GM18505 (cell line): Measurements from ENCODE around the gene PTPRE.

Experiments used
- ATAC-seq: cut with Tn5 transposase; IDR thresholded peaks from one replicate; pipeline ENCODE4 v1.9.1; 2021; ENCODE audit not compliant: unreplicated experiment
- POLR2A ChIP-seq: IDR thresholded peaks from 4 replicates; pipeline ENCODE4 v1.6.1; 2011; ENCODE audit warnings: borderline replicate concordance; ENCODE audit not compliant: insufficient read depth, insufficient read length; ENCODE audit errors: extremely low read depth

PTPRE gene

DNA sequence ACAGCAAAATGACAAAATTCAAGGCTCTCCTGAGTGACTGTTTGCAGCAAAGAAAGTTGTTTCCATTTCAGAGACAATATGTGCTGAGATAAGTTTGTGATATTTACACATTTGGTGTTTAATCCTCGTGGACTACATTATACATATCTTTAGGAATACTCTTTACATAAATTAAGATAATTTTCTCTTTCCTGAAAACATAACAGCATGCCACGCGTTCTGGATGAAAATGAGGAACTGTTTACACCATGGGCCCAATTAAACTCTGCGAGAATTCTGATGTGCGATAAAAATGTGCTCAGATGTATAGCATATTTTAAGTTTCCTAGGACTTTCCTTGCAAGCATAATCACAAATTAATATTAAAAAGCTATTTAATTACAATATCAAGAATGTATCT, 26.4 kb downstream of the PTPRE start:
- TF ChIP-seq POLR2A, result no peak
- ATAC-seq, result no peak

GRCh38 chr10:127934383-127934782, 27.5 kb downstream of the PTPRE start:
- TF ChIP-seq POLR2A, result no peak
- ATAC-seq, result no peak

GRCh38 chr10:127935071-127935561, 28.2 kb downstream of the PTPRE start:
- no peak for TF ChIP-seq POLR2A
- no peak for ATAC-seq

- TF ChIP-seq POLR2A, result no peak
- no peak for ATAC-seq
Observed at GRCh38 chr10:127937069-127937468, 30.2 kb downstream of the PTPRE start.

- ATAC-seq, result no peak
- no peak for TF ChIP-seq POLR2A
Observed at GRCh38 chr10:127937915-127938463, 31.1 kb downstream of the PTPRE start.

DNA sequence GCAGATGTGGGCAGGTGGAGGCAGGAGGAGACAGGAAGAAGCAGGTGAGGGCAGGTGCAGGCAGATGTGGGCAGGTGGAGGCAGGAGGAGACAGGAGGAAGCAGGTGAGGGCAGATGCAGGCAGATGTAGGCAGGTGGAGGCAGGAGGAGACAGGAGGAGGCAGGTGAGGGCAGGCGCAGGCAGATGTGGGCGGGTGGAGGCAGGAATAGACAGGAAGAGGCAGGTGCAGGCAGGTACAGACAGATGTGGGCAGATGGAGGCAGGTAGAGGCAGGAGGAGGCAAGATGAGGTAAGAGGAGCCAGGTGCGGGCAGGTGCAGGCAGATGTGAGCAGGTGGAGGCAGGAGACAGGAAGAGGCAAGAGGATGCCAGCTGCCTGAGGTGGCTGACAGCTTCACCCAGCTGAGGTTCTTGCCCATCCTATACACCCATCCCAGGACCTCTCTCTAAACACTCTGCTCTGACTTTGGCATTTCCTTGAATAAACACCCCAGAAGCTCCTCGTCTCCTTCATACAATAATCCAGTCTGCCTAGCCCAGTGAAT, 33.0 kb downstream of the PTPRE start:
- no peak for ATAC-seq
- TF ChIP-seq POLR2A, result no peak

- ATAC-seq, result no peak
- TF ChIP-seq POLR2A, result no peak
Observed at GRCh38 chr10:127940866-127941640, 34.1 kb downstream of the PTPRE start.

GRCh38 chr10:127942811-127943210, 35.9 kb downstream of the PTPRE start:
- TF ChIP-seq POLR2A, result no peak
- ATAC-seq, result no peak

DNA sequence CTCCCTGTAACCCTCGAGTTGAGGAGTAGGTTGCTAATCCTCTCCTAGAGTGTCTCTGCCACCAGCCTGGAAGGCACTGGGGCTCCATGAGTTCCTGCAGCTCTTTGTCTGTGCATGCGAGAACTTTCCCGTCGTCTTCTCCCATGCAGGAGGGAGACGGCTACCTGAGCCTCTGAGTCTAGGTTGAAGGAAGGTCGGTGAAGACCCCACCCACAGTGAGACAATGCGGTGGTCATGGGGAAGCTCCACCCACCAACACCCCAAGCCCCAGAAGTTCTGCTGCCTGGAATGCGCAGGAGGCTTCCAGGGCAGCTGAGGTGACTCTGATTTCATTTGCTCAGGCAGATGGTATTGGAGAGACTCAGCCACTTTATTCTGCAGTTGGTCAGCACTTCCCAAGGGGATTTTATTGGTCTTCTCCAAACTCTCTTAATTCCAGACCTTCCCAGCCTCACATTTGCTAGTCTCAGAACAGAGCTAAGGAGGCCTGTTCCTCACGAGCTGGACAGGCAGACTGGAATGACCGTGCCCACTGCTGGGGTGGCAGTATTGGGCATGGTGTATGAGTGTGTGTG, 36.5 kb downstream of the PTPRE start:
- no peak for ATAC-seq
- TF ChIP-seq POLR2A, result no peak

DNA sequence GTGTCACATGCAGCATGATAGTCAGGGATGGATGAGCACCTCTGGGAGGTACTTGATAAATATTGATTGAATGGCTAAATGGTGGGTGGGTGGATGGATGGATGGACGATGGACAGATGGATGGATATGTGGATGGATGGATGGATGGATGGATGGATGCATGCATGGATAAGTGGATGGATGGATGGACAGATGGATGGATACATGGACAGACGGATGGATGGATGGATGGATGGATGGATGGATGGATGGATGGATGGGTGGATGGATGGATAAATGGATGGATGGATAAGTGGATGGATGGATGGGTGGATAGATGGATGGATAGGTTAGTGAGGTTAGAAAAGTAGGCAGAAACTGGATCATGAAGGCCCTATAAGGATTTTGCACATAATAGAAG, 37.4 kb downstream of the PTPRE start:
- ATAC-seq, result no peak
- no peak for TF ChIP-seq POLR2A

DNA sequence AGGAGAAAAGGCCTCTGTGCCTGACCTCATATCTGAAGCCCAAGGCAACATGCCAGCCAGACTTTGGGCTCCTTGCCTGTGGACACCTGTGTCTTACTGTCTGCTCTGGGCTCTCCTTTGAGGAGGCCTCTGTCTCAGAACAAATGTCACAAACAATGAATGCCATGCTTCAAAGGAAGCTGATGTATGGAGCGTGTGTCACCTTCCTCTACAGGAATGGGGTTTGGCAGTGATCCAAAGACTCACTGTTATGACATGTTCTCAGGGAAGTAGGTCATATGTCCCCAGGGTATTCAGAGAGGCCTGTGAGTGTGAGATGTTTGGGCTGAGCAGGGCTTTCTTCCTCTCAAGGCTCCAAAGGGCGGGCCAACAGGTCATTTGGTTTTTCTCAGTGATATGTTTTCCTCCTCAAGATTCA, 38.4 kb downstream of the PTPRE start:
- ATAC-seq, result no peak
- TF ChIP-seq POLR2A, result no peak

- ATAC-seq, result no peak
- TF ChIP-seq POLR2A, result no peak
Observed at GRCh38 chr10:127945948-127946711, 39.2 kb downstream of the PTPRE start.

DNA sequence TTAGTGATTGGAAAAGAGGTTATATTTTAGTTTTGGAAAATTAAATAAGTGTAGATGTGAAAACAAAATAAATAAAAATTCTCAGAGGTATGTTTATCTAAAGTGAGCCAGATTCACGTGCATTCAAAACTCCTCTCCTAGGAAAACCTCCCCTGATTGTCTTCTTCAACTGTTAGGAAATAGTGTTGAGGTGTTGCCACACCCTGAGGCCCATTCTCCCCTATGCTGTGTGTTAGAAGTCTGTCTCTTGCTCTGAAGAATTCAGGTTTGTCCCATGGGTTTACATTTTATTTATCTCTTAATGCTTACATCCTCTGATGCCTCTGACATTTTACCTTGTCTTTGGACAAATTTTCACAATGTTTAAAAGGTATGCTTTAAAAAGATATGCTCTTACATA, 40.3 kb downstream of the PTPRE start:
- TF ChIP-seq POLR2A, result no peak
- no peak for ATAC-seq
